Measurements from ENCODE around the gene SLC26A9. TPM values are rescaled to one million over a fixed set of nuclear protein-coding genes. Genes with fewer than 3 reads are reported as not detected.

SLC26A9 gene
- total RNA-seq, 1 experiment from 2014 or later = not detected

DNA sequence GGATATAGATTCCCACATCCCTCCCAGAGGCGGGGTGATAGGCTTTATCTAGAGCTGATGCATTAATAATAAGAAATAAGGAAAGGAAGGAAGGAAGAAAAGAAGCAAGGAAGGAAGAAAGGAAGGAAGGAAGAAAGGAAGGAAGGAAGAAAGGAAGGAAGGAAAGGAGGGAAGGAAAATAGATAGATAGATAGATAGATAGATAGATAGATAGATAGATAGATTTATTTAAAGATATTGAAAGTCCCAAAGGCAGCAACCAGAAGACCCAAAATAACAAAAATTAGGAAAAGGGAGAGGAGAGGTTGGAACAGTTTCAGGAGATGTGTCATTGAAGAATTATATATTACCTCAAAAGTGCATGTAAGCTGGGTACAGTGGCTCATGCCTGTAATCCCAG, 12.2 kb upstream of the SLC26A9 start:
- Histone ChIP-seq H3K27ac (ENCODE audit: low read length) (no peak overlapping the region), H3K4me2 (ENCODE audit: low read length) (no peak overlapping the region), H3K27me3 (ENCODE audit: low read length) (peaks cover 63% of the 10 kb centered on the region), H3K4me3 (ENCODE audit: low read length) (no peak overlapping the region), H3F3A (ENCODE audit: low read length, unreplicated experiment) (no peaks in the 10 kb centered on the region), H4K20me1 (ENCODE audit: low read length) (no peaks in the 10 kb centered on the region), H3K4me1 (ENCODE audit: insufficient read depth, low read length) (peaks cover 10% of the 10 kb centered on the region), H3K79me2 (ENCODE audit: low read length) (no peaks in the 10 kb centered on the region), H2AFZ (ENCODE audit: low read length) (no peak overlapping the region), H3K9me2 (replicated peaks; ENCODE audit: low read length) (no peaks in the 10 kb centered on the region), H3K9me3 (ENCODE audit: low read length) (no peaks in the 10 kb centered on the region), H3K9ac (ENCODE audit: low read length) (no peak overlapping the region), H3K36me3 (ENCODE audit: low read depth, low read length) (no peaks in the 10 kb centered on the region)
- ATAC-seq = no peak
- no peak for DNase-seq
- ChIA-PET CTCF (no interaction called here), POLR2A (ENCODE audit: unreplicated experiment) (no interaction called here)
- intact Hi-C loops (cut with micrococcal nuclease) = no loop called here
- TF ChIP-seq CTCF (conservative IDR thresholded peaks at IDR 0.05; ENCODE audit: low read depth, low read length) = no peak
- no peak for TF ChIP-seq EZH2phosphoT487 (IDR thresholded peaks at IDR 0.05; ENCODE audit: borderline replicate concordance, low read length)
- TF ChIP-seq EZH2 (IDR thresholded peaks at IDR 0.05; ENCODE audit: low read length, unreplicated experiment) = no peak
- BruUV-seq (replicated peaks) = no TSS peak

DNA sequence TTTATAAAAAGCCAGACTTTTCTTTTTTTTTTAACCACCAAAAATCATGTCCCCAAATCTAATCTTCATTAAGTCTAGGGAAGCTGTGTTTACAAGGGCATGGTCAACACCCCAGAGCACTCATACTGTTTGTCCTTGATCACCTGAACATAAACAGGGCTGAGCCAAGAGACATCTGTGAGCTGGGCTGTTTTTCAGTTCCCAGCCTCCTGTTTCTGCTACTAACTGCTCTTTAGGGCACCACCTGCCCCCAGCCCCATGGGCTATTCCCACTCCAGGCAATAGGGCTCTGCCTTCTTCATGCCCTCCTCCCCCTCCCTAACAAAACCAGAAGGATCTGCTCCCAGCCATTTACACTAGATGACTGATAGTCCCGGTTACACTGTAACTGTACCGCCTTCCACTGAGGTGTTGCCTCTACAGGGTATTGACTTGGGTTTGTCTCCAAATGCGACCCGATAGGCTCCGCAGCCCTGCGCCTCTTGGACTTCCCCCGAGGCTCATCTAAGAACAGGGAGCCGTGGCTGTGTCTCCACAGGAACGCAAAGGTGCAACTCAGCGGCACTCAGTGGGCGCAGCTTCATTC, 11.7 kb upstream of the SLC26A9 start:
- no peak for DNase-seq
- no peaks in the 10 kb centered on the region for H4K20me1 ChIP-seq (ENCODE audit: low read length)
- intact Hi-C loops (cut with micrococcal nuclease) = no loop called here
- no peak overlapping the region for H3K4me2 ChIP-seq (ENCODE audit: low read length)
- H3K9me2 ChIP-seq (replicated peaks; ENCODE audit: low read length) = no peaks in the 10 kb centered on the region
- no peak for TF ChIP-seq EZH2 (IDR thresholded peaks at IDR 0.05; ENCODE audit: low read length, unreplicated experiment)
- no peak for TF ChIP-seq EZH2phosphoT487 (IDR thresholded peaks at IDR 0.05; ENCODE audit: borderline replicate concordance, low read length)
- TF ChIP-seq CTCF (conservative IDR thresholded peaks at IDR 0.05; ENCODE audit: low read depth, low read length) = no peak
- no peak overlapping the region for H3K27ac ChIP-seq (ENCODE audit: low read length)
- no peak overlapping the region for H2AFZ ChIP-seq (ENCODE audit: low read length)
- H3K79me2 ChIP-seq (ENCODE audit: low read length) = no peaks in the 10 kb centered on the region
- CTCF ChIA-PET = no interaction called here
- peaks cover 10% of the 10 kb centered on the region for H3K4me1 ChIP-seq (ENCODE audit: insufficient read depth, low read length)
- no peak overlapping the region for H3K9ac ChIP-seq (ENCODE audit: low read length)
- H3F3A ChIP-seq (ENCODE audit: low read length, unreplicated experiment) = no peaks in the 10 kb centered on the region
- no peaks in the 10 kb centered on the region for H3K36me3 ChIP-seq (ENCODE audit: low read depth, low read length)
- H3K4me3 ChIP-seq (ENCODE audit: low read length) = no peak overlapping the region
- H3K27me3 ChIP-seq (ENCODE audit: low read length) = peaks cover 57% of the 10 kb centered on the region
- POLR2A ChIA-PET (ENCODE audit: unreplicated experiment) = no interaction called here
- no peaks in the 10 kb centered on the region for H3K9me3 ChIP-seq (ENCODE audit: low read length)
- no TSS peak for BruUV-seq (replicated peaks)
- no peak for ATAC-seq

DNA sequence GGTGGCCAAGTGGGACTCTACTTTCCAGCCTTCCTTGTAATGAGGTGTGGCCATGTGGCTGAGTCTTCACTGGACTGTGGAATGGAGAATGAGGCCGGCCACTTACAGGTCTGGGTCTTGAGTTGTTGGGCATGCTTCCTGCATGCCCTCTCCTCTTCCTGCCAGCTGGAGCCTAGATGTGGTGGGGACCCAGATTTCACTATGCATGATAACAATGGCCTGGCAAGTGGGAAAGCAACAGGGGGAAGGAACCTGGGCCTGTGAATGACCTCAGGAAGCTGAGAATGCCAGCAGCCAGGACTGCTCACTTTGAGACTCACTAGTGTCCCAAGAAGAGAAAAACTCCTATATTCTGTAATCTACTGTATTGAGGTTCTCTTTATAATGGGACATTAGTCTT, 8.5 kb upstream of the SLC26A9 start:
- ChIA-PET POLR2A (ENCODE audit: unreplicated experiment) (no interaction called here), CTCF (no interaction called here)
- intact Hi-C loops (cut with micrococcal nuclease) = no loop called here
- Histone ChIP-seq H3K36me3 (ENCODE audit: low read depth, low read length) (no peaks in the 10 kb centered on the region), H3K27me3 (ENCODE audit: low read length) (peaks cover 40% of the 10 kb centered on the region), H3K9ac (ENCODE audit: low read length) (no peak overlapping the region), H3K79me2 (ENCODE audit: low read length) (no peaks in the 10 kb centered on the region), H3K27ac (ENCODE audit: low read length) (no peak overlapping the region), H3K4me2 (ENCODE audit: low read length) (no peak overlapping the region), H3K4me3 (ENCODE audit: low read length) (no peak overlapping the region), H3K9me2 (replicated peaks; ENCODE audit: low read length) (no peaks in the 10 kb centered on the region), H3K4me1 (ENCODE audit: insufficient read depth, low read length) (peaks cover 16% of the 10 kb centered on the region), H4K20me1 (ENCODE audit: low read length) (no peaks in the 10 kb centered on the region), H3K9me3 (ENCODE audit: low read length) (no peaks in the 10 kb centered on the region), H2AFZ (ENCODE audit: low read length) (no peak overlapping the region), H3F3A (ENCODE audit: low read length, unreplicated experiment) (no peaks in the 10 kb centered on the region)
- TF ChIP-seq CTCF (conservative IDR thresholded peaks at IDR 0.05; ENCODE audit: low read depth, low read length) = no peak
- TF ChIP-seq EZH2 (IDR thresholded peaks at IDR 0.05; ENCODE audit: low read length, unreplicated experiment) = no peak
- TF ChIP-seq EZH2phosphoT487 (IDR thresholded peaks at IDR 0.05; ENCODE audit: borderline replicate concordance, low read length) = no peak
- BruUV-seq (replicated peaks) = no TSS peak
- DNase-seq = no peak
- ATAC-seq = no peak
